Ishikawa (cell line): ENCODE measurements around the gene LHX8.

Source experiments
- CREB1 ChIP-seq: IDR thresholded peaks from 2 replicates; pipeline ENCODE4 v1.6.1; 2012; ENCODE audit warnings: low read depth
- EP300 ChIP-seq: IDR thresholded peaks from 2 replicates; pipeline ENCODE4 v1.6.1; 2012; ENCODE audit warnings: borderline replicate concordance
- FOXM1 ChIP-seq: IDR thresholded peaks from 2 replicates; pipeline ENCODE4 v1.6.1; 2012; ENCODE audit warnings: low read depth, borderline replicate concordance
- MAX ChIP-seq: IDR thresholded peaks from 2 replicates; pipeline ENCODE4 v1.6.1; 2012
- NFIC ChIP-seq: IDR thresholded peaks from 2 replicates; pipeline ENCODE4 v1.6.1; 2012
- REST ChIP-seq: IDR thresholded peaks from 2 replicates; pipeline ENCODE4 v1.6.1; 2012; ENCODE audit warnings: low read depth, mild to moderate bottlenecking
- TAF1 ChIP-seq: IDR thresholded peaks from 2 replicates; pipeline ENCODE4 v1.6.1; 2012; ENCODE audit warnings: low read depth, mild to moderate bottlenecking
- TCF12 ChIP-seq: IDR thresholded peaks from 2 replicates; pipeline ENCODE4 v1.6.1; 2012; ENCODE audit warnings: low read depth
- USF1 ChIP-seq: IDR thresholded peaks from 2 replicates; pipeline ENCODE4 v1.6.1; 2012
- YY1 ChIP-seq: IDR thresholded peaks from 2 replicates; pipeline ENCODE4 v1.6.1; 2012; ENCODE audit warnings: low read depth
- ZBTB7A ChIP-seq: IDR thresholded peaks from 2 replicates; pipeline ENCODE4 v1.6.1; 2012; ENCODE audit warnings: low read depth

- TF ChIP-seq TCF12 = no peak
- TF ChIP-seq REST = no peak
- no peak for TF ChIP-seq TAF1
- TF ChIP-seq CREB1 = no peak
- TF ChIP-seq EP300 = no peak
- no peak for TF ChIP-seq YY1
- no peak for TF ChIP-seq MAX
- TF ChIP-seq NFIC = no peak
- no peak for TF ChIP-seq FOXM1
- no peak for TF ChIP-seq ZBTB7A
- no peak for TF ChIP-seq USF1
These were observed 25.0 kb downstream of the LHX8 start for GRCh38 chr1:75159154-75159553.
